ENCODE data around the gene SLC26A11. TPM values are rescaled to one million over a fixed set of nuclear protein-coding genes. Genes with fewer than 3 reads are reported as not detected.

The SLC26A11 gene
- total and polyA plus RNA-seq, 2 experiments from 2014 or later: 11.4 to 13.9 TPM

DNA sequence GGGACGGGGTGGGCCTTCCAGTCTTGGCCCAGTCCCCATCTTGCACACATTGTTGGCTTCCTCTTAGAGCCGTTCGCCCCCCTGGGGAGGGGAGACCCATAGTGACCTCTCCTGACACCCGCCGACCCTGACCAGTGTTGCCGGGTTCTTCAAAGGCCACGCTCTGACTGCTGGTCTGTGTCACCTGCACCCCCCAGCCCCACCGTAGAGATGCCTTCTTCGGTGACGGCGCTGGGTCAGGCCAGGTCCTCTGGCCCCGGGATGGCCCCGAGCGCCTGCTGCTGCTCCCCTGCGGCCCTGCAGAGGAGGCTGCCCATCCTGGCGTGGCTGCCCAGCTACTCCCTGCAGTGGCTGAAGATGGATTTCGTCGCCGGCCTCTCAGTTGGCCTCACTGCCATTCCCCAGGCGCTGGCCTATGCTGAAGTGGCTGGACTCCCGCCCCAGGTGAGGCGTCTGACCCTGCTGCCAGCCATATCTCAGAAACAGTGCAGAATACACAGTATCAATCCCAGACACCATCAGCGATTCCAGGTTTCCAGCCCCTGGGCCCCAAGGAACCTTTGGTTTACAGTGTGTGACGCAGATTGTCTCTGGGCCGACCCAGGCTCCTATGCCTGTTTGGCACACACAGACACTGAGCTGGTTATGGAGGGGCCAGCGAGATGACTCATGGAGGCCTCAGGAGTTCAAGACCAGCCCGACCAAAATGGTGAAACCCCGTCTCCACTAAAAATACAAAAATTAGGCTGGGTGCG, 1.3 kb downstream of the SLC26A11 start:
- WGBS, 2 experiments (ENCODE audit: low coverage in 1 of 2, low lambda C conversion rate in 2 of 2, missing lambda C conversion rate in 2 of 2): 82 to 89% methylated on average over 27 to 29 of the region's 29 CpGs
- no peaks in the 10 kb centered on the region for H3F3A ChIP-seq (ENCODE audit: insufficient read depth)
- peak overlapping the region; percentile 85 for H3K4me3 ChIP-seq
- H3K9ac ChIP-seq: peak overlapping the region; percentile 85
- no peaks in the 10 kb centered on the region for H3K9me3 ChIP-seq (ENCODE audit: low read depth)
- no peaks in the 10 kb centered on the region for H3K27me3 ChIP-seq (replicated peaks; ENCODE audit: insufficient read depth)
- H3K27ac ChIP-seq: no peak overlapping the region
- in situ Hi-C loops (cut with MboI): no loop called here
- peaks cover 4% of the 10 kb centered on the region; the same call in 1 of the 2 replicates for H3K4me1 ChIP-seq (ENCODE audit: insufficient read depth)
- DNase-seq: no peak
- peaks cover 22% of the 10 kb centered on the region for H3K79me2 ChIP-seq (ENCODE audit: insufficient read depth)
- H3K36me3 ChIP-seq (ENCODE audit: low read depth): no peaks in the 10 kb centered on the region
- no peak overlapping the region for H2AFZ ChIP-seq
- TF ChIP-seq EZH2 (IDR thresholded peaks at IDR 0.05; ENCODE audit: insufficient read depth, poor library complexity, severe bottlenecking) (no peak), EZH2phosphoT487 (IDR thresholded peaks at IDR 0.05; ENCODE audit: insufficient read depth, low read depth) (no peak)
- H3K4me2 ChIP-seq (ENCODE audit: unreplicated experiment): peak overlapping the region; percentile 84
- no peaks in the 10 kb centered on the region for H3K9me2 ChIP-seq (ENCODE audit: insufficient read depth)
- no peaks in the 10 kb centered on the region for H4K20me1 ChIP-seq (ENCODE audit: insufficient read depth)

DNA sequence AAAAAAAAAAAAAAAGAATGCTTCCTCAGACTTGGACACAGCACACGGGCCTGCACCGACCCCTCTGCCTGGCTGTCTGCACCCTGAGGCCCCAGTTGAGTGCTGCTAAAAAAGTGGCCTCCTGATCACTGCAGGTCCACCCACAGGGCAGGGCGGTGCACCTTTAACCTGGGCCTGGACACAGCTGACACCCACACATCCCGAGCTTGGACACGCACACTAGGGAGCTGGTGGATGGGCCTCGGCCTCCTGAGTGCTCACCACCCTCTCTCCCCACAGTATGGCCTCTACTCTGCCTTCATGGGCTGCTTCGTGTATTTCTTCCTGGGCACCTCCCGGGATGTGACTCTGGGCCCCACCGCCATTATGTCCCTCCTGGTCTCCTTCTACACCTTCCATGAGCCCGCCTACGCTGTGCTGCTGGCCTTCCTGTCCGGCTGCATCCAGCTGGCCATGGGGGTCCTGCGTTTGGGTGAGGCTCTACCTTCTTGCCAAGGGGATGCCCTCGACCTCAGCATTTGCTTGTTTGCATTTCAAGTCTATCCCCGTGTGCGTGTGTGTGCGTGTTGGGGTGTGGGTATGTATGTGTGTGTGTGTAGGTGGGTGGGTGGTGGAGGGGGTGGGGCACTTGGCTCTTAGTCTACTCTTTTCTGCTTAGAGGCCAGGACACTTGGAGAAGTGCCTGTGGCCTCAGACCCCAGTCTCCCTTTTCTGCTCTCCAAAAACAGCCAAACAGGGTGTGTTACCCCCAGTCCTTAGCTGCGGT, 2.3 kb downstream of the SLC26A11 start:
- Histone ChIP-seq H3K27ac (no peak overlapping the region), H3K9me3 (ENCODE audit: low read depth) (no peaks in the 10 kb centered on the region), H3K36me3 (ENCODE audit: low read depth) (no peaks in the 10 kb centered on the region), H2AFZ (no peak overlapping the region), H3K9me2 (ENCODE audit: insufficient read depth) (no peaks in the 10 kb centered on the region), H3K4me2 (ENCODE audit: unreplicated experiment) (no peak overlapping the region), H3F3A (ENCODE audit: insufficient read depth) (no peaks in the 10 kb centered on the region), H4K20me1 (ENCODE audit: insufficient read depth) (no peaks in the 10 kb centered on the region), H3K27me3 (replicated peaks; ENCODE audit: insufficient read depth) (no peaks in the 10 kb centered on the region), H3K79me2 (ENCODE audit: insufficient read depth) (peaks cover 22% of the 10 kb centered on the region), H3K4me3 (no peak overlapping the region), H3K4me1 (ENCODE audit: insufficient read depth) (peaks cover 4% of the 10 kb centered on the region; the same call in 1 of the 2 replicates), H3K9ac (no peak overlapping the region)
- WGBS, 2 experiments (ENCODE audit: low coverage in 1 of 2, low lambda C conversion rate in 2 of 2, missing lambda C conversion rate in 2 of 2): 90% methylated on average over 18 of the region's 18 CpGs
- in situ Hi-C loops (cut with MboI): no loop called here
- TF ChIP-seq EZH2phosphoT487 (IDR thresholded peaks at IDR 0.05; ENCODE audit: insufficient read depth, low read depth) (no peak), EZH2 (IDR thresholded peaks at IDR 0.05; ENCODE audit: insufficient read depth, poor library complexity, severe bottlenecking) (no peak)
- no peak for DNase-seq

DNA sequence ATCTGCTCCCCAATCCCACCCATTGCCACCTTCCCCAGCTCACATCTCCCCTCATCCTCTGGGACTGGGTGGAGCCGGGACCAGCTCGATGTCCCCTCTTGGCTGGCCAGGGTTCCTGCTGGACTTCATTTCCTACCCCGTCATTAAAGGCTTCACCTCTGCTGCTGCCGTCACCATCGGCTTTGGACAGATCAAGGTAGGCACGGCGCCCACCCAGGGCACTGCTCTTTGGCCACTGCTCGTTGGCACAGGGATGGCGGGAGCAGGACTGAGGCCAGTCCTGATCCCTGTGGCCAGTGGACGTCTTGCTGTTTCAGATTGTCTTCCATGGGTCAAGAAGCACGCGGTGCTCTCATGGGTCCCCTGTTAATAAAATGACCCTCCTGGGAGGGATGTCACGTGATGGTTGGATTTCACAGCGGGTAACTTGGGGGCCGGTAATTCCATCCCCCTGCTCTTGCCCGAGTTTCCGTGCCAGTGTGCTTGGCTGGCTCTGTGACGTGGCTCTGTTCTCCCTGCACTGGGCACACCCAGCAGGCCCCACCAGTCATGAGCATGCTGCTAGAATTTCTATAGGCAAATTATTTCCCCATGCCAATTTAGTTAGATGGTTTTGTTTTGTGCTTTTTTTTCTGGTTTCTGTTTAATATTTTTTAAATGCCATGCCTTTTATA, 3.1 kb downstream of the SLC26A11 start:
- Histone ChIP-seq H3K36me3 (ENCODE audit: low read depth) (no peaks in the 10 kb centered on the region), H3K27me3 (replicated peaks; ENCODE audit: insufficient read depth) (no peaks in the 10 kb centered on the region), H3K9ac (no peak overlapping the region), H3K9me3 (ENCODE audit: low read depth) (no peaks in the 10 kb centered on the region), H3K9me2 (ENCODE audit: insufficient read depth) (no peaks in the 10 kb centered on the region), H3K4me2 (ENCODE audit: unreplicated experiment) (no peak overlapping the region), H3K4me1 (ENCODE audit: insufficient read depth) (peaks cover 4% of the 10 kb centered on the region; the same call in 1 of the 2 replicates), H3K4me3 (no peak overlapping the region), H3F3A (ENCODE audit: insufficient read depth) (no peaks in the 10 kb centered on the region), H2AFZ (no peak overlapping the region), H4K20me1 (ENCODE audit: insufficient read depth) (no peaks in the 10 kb centered on the region), H3K79me2 (ENCODE audit: insufficient read depth) (peaks cover 15% of the 10 kb centered on the region), H3K27ac (no peak overlapping the region)
- in situ Hi-C loops (cut with MboI): no loop called here
- DNase-seq: no peak
- TF ChIP-seq EZH2phosphoT487 (IDR thresholded peaks at IDR 0.05; ENCODE audit: insufficient read depth, low read depth): no peak
- WGBS, 2 experiments (ENCODE audit: low coverage in 1 of 2, low lambda C conversion rate in 2 of 2, missing lambda C conversion rate in 2 of 2): 91 to 92% methylated on average over 18 of the region's 18 CpGs

DNA sequence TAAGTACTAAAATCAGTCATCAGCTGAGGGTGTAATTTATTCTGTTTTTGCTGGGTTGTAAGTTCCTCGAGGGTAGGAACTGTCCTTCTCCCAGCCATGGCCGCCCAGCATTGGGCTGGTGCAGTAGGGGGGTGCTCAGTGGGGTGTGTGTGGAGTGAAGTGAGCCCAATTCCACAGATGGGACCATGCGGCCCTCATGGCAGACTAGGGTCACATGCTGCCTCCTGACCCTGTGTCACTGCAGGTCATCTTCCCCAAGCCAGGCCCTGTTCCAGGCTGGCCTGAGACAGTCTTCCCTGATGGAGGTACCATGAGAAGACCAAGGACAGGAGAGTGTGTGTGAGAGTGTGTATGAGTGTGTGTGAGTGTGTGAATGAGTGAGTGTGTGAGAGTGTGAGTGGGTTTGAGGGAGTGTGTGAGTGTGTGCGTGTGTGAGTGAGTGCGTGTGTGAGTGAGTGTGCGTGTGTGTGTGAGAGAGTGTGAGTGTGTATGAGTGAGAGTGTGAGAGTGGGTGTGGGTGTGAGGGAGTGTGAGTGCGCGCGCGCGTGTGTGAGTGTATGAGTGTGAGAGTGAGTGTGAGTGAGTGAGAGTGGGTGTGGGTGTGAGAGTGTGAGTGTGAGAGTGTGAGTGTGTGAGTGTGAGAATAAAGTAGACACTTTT, 3.7 kb downstream of the SLC26A11 start:
- H3F3A ChIP-seq (ENCODE audit: insufficient read depth): no peaks in the 10 kb centered on the region
- no peaks in the 10 kb centered on the region for H3K9me3 ChIP-seq (ENCODE audit: low read depth)
- TF ChIP-seq EZH2phosphoT487 (IDR thresholded peaks at IDR 0.05; ENCODE audit: insufficient read depth, low read depth) (no peak), EZH2 (IDR thresholded peaks at IDR 0.05; ENCODE audit: insufficient read depth, poor library complexity, severe bottlenecking) (no peak)
- in situ Hi-C loops (cut with MboI): no loop called here
- H3K79me2 ChIP-seq (ENCODE audit: insufficient read depth): peaks cover 8% of the 10 kb centered on the region; the same call in 1 of the 2 replicates
- H3K27me3 ChIP-seq (replicated peaks; ENCODE audit: insufficient read depth): no peaks in the 10 kb centered on the region
- H3K9ac ChIP-seq: no peak overlapping the region
- no peak overlapping the region for H3K27ac ChIP-seq
- no peaks in the 10 kb centered on the region for H4K20me1 ChIP-seq (ENCODE audit: insufficient read depth)
- DNase-seq: no peak
- H3K4me1 ChIP-seq (ENCODE audit: insufficient read depth): peaks cover 4% of the 10 kb centered on the region; the same call in 1 of the 2 replicates
- WGBS, 2 experiments (ENCODE audit: low coverage in 1 of 2, low lambda C conversion rate in 2 of 2, missing lambda C conversion rate in 2 of 2): 74 to 80% methylated on average over 10 to 11 of the region's 11 CpGs
- H3K9me2 ChIP-seq (ENCODE audit: insufficient read depth): no peaks in the 10 kb centered on the region
- no peaks in the 10 kb centered on the region for H3K36me3 ChIP-seq (ENCODE audit: low read depth)
- no peak overlapping the region for H2AFZ ChIP-seq
- no peak overlapping the region for H3K4me2 ChIP-seq (ENCODE audit: unreplicated experiment)
- no peak overlapping the region for H3K4me3 ChIP-seq
